Suppressor macrophage treated with lipopolysaccharide for 4 hours (primary cell): ENCODE results near the gene CLK2.
"Not testable (repeated sequence)": the region's sequence is repeated elsewhere in the genome, so short reads cannot be mapped to it uniquely, and the experiment has no call there.

Experiments used
- DNase-seq: peaks from one replicate; pipeline ENCODE4 v3.0.0-alpha.2; 2020

Gene CLK2

DNA sequence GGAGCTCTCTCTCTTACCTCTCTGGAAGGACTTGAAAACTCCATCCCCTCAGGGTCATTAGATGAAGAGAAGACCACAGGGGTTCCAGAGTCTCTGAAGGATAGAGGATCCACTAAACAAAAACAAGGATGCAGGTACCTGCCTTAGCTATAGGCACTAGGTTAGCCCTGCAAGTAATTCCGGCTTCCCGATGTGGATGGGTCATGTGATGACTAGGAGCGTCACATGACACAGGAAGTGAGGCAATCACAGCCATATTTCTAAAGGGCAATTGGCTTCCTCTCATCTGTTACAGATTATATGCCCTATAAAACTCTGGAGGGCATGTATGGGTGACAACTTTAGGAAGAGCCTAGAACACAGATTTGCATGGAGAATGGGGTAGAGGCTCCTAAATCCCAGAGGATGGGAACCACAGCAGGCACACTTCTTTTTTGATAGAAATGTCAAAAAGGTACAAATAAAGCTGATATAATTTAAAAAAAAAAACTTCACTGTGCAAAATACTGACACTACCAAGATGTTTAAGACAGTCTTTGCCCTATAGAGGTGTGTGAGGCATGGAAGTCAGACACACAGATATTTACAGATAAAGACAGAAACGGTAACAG is 32.1 kb downstream of the CLK2 start:
- peak; percentile 87 for DNase-seq

DNA sequence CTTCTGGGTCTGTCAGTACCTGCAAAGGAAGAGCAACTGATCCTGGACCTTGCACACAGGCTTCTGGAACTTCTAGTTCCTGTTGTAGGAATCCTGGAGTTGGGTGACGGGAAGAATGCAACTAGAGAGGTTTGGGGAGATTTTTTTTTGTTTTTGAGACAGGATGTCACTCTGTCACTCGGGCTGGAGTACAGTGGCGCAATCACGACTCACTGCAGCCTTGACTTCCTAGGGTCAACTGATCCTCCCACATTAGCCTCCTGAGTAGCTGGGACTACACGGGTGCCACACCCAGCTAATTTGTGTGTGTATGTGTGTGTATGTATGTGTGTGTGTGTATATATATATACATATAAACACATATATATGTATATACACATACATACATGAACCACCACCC is 36.9 kb downstream of the CLK2 start:
- no peak for DNase-seq

DNA sequence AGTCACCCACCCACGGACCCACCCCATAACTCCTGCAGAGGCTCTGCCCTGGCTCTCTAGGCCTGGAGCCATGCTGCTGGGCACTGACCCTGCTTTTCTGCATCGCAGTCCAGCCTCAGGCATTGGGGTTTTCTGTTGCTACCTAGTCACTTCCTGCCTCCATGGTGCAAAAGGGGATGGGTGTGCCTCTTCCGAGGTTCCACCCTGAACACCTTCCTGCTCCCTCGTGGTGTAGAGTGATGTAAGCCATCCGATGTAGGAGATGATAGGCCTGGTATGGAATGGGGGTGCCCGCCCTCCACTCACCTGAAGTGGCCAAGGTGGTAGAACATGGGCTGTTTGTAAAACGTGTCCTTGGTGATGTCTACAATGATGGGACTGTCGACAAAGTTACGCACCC is 37.9 kb downstream of the CLK2 start:
- not testable (repeated sequence) for DNase-seq

DNA sequence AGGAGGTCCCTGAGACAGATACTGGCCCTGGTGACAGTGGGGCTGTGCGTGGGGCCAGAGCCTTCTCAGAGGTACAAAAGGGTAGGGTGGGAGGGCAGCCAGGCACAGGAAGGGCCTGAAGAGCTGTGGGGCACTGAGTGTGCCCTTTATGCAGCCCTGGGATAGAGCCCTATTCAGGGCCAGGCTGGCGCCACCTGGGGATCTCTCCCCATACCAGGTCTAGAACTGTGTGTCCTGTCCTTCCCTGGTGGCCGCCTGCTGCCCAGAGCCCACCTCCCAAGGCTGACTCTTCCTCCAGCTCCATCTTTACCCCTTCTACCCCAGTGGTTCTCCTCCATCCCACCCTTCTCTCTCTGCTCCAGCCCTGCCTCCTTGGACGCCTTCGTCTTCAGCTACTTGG is 39.8 kb downstream of the CLK2 start:
- DNase-seq: not testable (repeated sequence)

DNA sequence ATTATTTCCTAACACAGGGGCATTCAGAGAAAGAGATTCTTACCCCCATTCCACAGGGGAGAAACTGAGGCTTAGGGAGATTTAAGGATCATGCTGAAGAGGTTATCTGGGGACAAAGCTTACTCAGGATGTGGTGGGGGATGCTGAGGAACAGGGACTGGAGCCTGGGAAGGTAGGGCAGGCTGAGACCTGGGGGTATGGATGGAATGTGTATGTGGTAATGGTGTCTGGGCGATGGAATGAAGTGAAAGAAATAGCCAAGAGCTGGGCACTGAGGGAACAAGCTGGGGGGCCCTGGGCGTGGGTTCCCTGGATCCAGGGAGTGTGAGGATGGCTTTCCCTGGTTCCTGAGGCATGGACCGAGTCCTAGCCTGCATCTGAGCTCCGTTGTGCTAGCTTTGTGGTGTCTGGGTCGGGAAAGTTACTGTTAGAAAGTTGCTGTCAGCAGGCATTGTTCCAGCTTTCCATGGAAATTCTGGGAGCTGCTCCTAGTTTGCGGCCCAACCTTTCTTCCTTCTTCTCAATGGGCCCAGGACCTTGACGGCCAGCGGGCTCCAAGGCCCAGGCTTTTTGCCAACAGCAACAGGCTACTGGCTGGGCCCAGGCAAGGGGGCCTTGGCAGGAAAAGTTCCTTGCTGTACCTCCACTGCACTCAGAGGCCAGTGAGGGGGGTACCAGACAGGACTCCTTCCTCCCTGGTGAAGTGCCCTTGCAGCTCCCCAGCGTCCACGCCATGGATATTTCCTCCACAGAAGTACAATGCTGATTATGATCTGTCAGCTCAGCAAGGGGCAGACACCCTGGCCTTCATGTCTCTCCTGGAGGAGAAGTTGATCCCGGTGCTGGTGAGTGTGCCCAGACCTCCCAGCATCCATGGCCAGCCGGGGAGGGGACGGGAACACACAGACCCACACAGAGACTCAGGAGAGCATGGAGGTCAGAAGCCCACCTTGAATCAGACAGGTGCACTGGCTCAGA is 41.0 kb downstream of the CLK2 start:
- DNase-seq: not testable (repeated sequence)

DNA sequence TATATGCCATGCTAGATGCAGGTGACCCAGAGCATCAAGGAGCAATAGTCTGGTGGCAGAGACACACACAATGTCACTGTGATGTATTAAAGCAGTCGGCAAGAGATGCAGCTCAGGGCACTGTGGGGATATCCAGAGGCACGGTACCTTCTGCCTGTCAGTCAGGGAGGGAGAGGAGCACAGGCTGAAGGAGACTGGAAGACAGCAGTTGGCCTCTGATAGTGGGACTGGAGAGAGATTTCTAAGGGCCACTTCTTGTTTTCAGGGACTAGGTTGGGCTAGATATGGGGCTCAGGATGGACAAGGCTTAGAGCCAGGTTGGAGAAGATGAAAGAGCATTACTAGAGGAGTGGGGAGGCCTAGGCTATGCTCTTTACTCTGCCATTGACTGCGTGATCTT is 42.0 kb downstream of the CLK2 start:
- DNase-seq: not testable (repeated sequence)

DNA sequence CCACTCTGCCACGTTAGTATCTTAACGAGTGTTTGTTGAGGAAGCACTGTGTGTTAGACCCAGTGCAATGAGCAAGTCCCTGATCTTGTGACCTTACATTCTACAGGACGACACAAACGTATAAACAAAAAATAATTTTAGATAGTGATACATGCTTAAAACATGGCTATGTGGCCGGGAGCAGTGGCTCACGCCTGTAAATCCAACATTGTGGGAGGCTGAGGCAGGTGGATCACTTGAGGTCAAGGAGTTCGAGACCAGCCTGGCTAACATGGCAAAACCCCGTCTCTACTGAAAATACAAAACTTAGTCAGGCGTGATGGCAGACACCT is 45.2 kb downstream of the CLK2 start:
- DNase-seq: no peak

DNA sequence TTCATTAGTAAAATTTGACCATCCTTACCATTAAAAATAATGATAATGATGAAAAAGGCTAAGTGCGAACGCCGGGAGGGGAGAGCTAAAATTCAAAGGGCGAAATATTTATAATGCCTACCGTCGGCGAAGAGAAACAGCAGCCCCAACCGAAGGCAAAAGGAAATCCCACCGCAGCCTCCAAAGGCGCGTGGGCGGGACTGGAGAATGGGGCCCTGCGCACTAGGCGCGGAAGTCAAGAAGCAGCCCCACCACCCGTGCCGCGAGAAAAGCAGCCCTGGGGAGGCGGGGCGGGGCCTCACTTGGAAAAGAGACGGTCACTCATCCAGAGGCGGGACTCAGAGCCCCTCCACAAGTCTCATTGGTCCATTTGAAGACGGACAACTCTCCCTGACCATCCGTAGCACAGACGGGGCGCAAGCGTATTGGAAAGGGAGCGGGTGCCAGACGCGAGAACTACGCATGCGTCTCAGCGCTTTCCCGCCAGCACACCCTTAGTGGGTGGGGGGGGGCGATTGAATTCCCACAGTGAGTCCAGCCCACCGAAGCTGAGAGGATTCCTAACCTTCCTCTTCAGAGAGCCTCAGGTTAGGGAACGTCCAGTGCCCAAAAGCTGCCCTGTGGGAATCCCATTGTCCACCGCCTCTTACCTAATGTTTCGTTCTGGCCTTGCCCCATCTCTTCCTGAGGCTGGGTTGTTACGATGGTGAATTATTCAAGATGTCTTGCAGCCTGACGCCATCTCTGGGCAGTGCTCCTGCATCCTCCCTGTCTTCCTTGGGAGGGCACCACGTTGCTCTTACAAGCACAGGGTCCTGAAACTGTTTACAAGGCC is 45.8 kb downstream of the CLK2 start:
- DNase-seq: peak; percentile 99

DNA sequence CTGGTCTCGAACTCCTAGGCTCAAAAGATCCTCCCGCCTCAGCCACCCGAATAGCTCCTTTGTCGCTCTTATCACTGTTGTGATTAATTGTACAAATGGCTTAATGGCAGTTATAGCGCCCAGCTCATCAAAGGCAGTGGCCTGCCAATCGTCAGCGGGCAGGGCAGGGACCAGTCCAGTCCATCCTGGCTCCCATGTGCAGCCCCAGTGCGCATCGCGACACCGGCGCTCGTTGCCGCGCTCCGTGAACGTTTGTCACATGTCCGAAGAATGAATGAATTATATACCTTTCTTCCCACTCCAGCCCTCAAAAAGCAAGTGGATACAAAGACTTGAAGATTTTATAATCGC is 46.4 kb downstream of the CLK2 start:
- DNase-seq: peak; percentile 62

DNA sequence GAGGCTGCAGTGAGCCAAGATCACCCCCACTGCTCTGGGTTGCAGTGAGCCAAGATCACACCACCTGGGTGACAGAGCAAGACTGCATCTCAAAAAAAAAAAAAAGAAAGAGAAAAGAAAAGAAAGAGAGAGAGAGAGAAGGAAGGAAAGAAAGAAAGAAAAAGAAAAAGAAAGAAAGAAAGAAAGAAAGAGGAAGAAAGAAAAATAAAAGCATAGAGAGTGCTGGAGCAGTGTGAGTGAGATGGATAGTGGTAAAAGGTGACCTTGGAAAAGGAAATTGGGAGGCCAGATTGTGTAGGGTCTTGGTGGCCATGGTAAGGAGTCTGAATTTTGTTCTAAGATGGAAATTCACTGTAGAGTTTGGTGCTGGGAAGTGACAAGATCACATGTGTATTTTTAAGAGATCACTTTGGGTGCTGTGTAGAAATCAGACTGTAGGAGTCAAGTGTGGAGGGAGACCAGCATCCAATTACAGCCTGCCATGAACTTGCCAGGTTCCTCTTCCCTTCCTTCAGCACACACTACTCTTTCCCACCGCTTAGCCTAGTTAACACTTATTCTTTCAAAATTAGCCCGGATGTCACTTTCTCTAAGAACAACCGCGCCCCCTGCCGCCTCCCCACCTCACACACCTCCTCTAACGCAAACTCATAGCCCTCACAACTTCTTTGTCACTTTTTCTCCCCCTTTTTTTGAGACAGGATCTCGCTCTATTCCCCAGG is 47.0 kb downstream of the CLK2 start:
- peak; percentile 87 for DNase-seq

DNA sequence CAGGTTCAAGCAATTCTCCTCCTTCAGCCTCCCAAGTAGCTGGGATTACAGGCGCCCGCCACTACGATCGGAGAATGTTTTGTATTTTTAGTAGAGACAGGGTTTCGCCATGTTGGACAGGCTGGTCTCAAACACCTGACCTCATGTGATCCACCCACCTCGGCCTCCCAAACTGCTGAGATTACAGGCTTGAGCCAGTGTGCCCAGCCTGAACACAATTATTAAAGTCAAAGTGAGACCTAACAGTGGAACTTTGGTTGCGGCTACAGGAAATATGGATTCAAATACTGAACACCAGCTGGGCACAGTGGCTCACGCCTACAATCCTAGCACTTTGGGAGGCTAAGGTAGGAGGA is 47.9 kb downstream of the CLK2 start:
- DNase-seq: not testable (repeated sequence)

DNA sequence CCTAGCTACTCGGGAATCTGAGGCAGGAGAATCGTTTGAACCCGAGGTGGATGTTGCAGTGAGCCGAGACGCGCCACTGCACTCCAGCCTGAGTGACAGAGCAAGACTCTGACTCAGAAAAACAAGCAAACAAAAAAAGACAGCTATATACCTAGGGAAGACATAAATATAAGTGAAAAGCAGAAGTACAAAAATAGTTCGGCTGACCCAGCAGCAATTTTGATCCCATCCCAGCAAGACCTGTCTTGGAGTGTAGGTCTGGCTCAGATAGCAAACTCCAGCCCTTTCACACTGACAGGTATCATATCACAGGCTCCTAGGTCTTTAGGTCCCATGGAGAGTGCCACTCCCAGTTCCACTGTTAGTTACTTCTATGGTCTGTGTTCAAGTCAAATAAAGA is 50.3 kb downstream of the CLK2 start:
- DNase-seq: peak; percentile 29

DNA sequence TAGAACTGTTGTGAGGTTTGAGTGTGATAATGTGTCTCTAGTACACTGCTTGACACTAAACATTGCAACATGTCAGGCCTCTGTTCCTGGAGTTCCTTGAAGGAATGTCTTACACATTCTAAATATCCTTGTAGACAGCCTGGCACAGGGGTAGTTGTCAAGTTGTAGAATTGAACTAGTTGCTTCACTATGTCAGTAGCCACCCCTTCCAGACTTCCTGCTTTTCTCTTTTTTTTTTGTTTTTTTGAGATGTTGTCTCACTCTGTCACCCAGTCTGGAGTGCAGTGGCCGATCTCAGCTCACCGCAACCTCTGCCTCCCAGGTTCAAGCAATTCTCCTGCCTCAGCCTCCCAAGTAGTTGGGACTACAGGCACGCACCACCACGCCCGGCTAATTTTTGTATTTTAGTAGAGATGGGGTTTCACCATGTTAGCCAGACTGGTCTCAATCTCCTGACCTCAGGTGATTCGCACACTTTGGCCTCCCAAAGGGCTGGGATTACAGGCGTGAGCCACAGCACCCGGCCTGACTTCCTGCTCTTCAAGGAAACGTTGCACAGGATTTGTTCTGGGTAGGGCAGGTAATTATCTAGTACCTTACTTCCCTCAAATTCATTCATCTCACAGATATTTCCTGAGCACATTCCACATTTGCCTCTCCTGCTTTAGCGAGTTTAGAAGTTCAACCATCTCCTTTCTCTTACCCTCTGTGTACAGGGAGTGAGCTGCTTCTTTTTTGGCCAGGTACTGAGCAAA is 52.9 kb downstream of the CLK2 start:
- DNase-seq: not testable (repeated sequence)

DNA sequence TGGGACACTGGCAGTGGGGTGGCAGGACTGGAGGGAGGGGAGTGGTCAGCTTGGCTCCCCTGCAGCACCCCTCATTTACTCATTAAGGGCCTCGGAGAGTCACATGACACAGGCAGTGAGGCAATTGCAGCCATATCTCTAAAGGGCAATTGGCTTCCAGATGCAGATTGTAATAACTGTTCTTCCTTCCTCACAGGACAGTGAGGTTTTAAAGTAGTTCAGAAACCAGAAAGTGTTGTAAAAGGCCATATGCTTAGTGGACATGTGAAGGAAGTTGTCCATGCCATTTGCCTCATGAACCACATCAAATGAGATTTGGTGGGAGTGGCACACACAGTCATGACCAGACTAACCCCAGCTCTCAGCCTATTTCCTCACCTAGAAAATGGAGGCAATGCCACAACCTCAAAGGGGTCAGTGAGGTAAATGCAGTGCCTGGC is 53.7 kb downstream of the CLK2 start:
- peak; percentile 70 for DNase-seq

DNA sequence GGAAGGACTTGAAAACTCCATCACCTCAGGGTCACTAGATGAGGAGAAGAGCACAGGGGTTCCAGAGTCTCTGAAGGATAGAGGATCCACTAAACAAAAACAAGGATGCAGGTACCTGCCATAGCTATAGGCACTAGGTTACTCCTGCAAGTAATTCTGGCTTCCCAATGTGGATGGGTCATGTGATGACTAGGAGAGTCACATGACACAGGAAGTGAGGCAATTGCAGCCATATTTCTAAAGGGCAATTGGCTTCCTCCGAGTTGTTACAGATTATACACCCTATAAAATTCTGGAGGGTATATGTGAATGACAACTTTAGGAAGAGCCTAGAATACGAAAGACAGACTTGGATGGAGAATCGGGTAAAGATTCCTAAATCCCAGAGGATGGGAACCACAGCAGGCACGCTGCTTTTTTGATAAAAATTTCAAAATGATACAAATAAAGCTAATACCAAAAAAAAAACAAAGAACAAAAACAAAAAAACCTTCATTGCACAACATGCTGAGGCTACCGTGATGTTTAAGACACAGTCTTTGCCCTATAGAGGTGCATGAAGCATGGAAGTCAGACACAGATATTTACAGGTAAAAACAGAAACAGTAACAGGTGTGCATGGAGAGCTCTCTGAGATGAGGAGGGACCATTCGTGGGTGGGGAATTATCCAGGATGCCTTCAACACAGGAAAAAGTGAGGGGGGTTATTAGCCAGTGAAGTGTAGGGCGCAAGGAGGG is 54.3 kb downstream of the CLK2 start:
- DNase-seq: peak; percentile 53

DNA sequence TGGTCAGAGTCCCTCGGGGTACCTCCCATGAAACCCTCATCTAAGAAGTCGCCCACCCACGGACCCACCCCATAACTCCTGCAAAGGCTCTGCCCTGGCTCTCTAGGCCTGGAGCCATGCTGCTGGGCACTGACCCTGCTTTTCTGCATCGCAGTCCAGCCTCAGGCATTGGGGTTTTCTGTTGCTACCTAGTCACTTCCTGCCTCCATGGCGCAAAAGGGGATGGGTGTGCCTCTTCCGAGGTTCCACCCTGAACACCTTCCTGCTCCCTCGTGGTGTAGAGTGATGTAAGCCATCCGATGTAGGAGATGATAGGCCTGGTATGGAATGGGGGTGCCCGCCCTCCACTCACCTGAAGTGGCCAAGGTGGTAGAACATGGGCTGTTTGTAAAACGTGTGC is 58.6 kb downstream of the CLK2 start:
- not testable (repeated sequence) for DNase-seq
